Activated CD8-positive, alpha-beta memory T cell treated with anti-CD3 and anti-CD28 coated beads for 24 hours (primary cell): Measurements from ENCODE around the gene SOX2.
"Not testable (repeated sequence)": the region's sequence is repeated elsewhere in the genome, so short reads cannot be mapped to it uniquely, and the experiment has no call there.

Experiments used
- DNase-seq: peaks from one replicate; pipeline ENCODE4 v3.0.0-alpha.2; 2020

The SOX2 gene

GRCh38 chr3:181764033-181764432, 52.3 kb downstream of the SOX2 start:
- DNase-seq, result not testable (repeated sequence)
